PC-3 (cell line): ENCODE results near the gene AGO1. TPM values are rescaled to one million over a fixed set of nuclear protein-coding genes. Genes with fewer than 3 reads are reported as not detected.

Experiments used
- ATAC-seq: fragments of 200-7000 bp; cut with Tn5 transposase; 2 replicates; pipeline ENCODE4 v1.9.1; 2020; ENCODE audit warnings: mild to moderate bottlenecking, moderate library complexity
- BruUV-seq: library from RNA; stranded (reverse); fragments of 400-500 nt; replicated peaks from 2 replicates; lab custom pipeline; 2021; lab: Mats Ljungman, UMichigan
- CTCF ChIA-PET: fragments of 300-600 bp; sonication (Branson Sonifier 250); formaldehyde crosslinking; loops from one replicate; lab custom pipeline; 2022; ENCODE audit warnings: antibody characterized with exemption; lab: Charles Lee
- POLR2A ChIA-PET: fragments of 300-600 bp; sonication (Branson Sonifier 250); formaldehyde crosslinking; loops from one replicate; lab custom pipeline; 2022; ENCODE audit warnings: antibody characterized with exemption; ENCODE audit not compliant: unreplicated experiment; lab: Charles Lee
- DNase-seq: peaks from one replicate; pipeline ENCODE4 v3.0.0-alpha.2; 2015
- H2AFZ ChIP-seq: fragments of 300-600 bp; sonication (generic); 2 replicates; pipeline ENCODE4 v1.6.0; 2016; ENCODE audit warnings: antibody characterized with exemption, low read length
- H3F3A ChIP-seq: fragments of 300-600 bp; sonication (generic); one replicate; pipeline ENCODE4 v1.6.0; 2017; ENCODE audit warnings: antibody characterized with exemption, low read length, control low read depth, mild to moderate bottlenecking; ENCODE audit not compliant: unreplicated experiment
- H3K27ac ChIP-seq: fragments of 300-600 bp; sonication (generic); 2 replicates; pipeline ENCODE4 v1.5.1; 2016; ENCODE audit warnings: mild to moderate bottlenecking, low read length
- H3K27me3 ChIP-seq: fragments of 300-600 bp; sonication (generic); 2 replicates; pipeline ENCODE4 v1.6.1; 2016; ENCODE audit warnings: low read length, mixed read lengths
- H3K36me3 ChIP-seq: fragments of 300-600 bp; sonication (generic); 2 replicates; pipeline ENCODE4 v1.6.1; 2016; ENCODE audit warnings: low read depth, mixed run types, low read length, mixed read lengths
- H3K4me1 ChIP-seq: fragments of 300-600 bp; sonication (generic); 2 replicates; pipeline ENCODE4 v1.5.1; 2016; ENCODE audit warnings: low read length; ENCODE audit not compliant: insufficient read depth
- H3K4me2 ChIP-seq: fragments of 300-600 bp; sonication (generic); 2 replicates; pipeline ENCODE4 v1.6.0; 2016; ENCODE audit warnings: low read length
- H3K4me3 ChIP-seq: fragments of 300-600 bp; sonication (generic); 2 replicates; pipeline ENCODE4 v1.5.1; 2016; ENCODE audit warnings: mild to moderate bottlenecking, low read length, mixed read lengths
- H3K79me2 ChIP-seq: fragments of 300-600 bp; sonication (generic); 2 replicates; pipeline ENCODE4 v1.6.1; 2017; ENCODE audit warnings: low read length, mixed read lengths
- H3K9ac ChIP-seq: fragments of 300-600 bp; sonication (generic); 2 replicates; pipeline ENCODE4 v1.6.0; 2016; ENCODE audit warnings: mild to moderate bottlenecking, low read length
- H3K9me2 ChIP-seq: fragments of 300-600 bp; sonication (generic); replicated peaks from 2 replicates; pipeline ENCODE4 v1.6.1; 2016; ENCODE audit warnings: mixed run types, low read length, mixed read lengths
- H3K9me3 ChIP-seq: fragments of 300-600 bp; sonication (generic); 2 replicates; pipeline ENCODE4 v1.6.1; 2016; ENCODE audit warnings: low read length, mixed read lengths
- H4K20me1 ChIP-seq: fragments of 300-600 bp; sonication (generic); 2 replicates; pipeline ENCODE4 v1.6.1; 2016; ENCODE audit warnings: low read length, mixed read lengths
- CTCF ChIP-seq: fragments of 300-600 bp; sonication (generic); conservative IDR thresholded peaks from 2 replicates; pipeline ENCODE4 v1.5.1; 2017; ENCODE audit warnings: antibody characterized with exemption, low read depth, mild to moderate bottlenecking, low read length
- EZH2 ChIP-seq: fragments of 300-600 bp; sonication (generic); IDR thresholded peaks from one replicate; pipeline ENCODE4 v1.6.1; 2017; ENCODE audit warnings: antibody characterized with exemption, mild to moderate bottlenecking, low read length; ENCODE audit not compliant: unreplicated experiment
- EZH2phosphoT487 ChIP-seq: fragments of 300-600 bp; sonication (generic); IDR thresholded peaks from 2 replicates; pipeline ENCODE4 v1.6.1; 2018; ENCODE audit warnings: mild to moderate bottlenecking, antibody characterized with exemption, low read length, borderline replicate concordance
- intact Hi-C: fragments of 100-400 bp; cut with micrococcal nuclease; formaldehyde crosslinking; loops from 2 replicates; pipeline ENCODE4 v1.9.0; 2023
- total RNA-seq: library from RNA; depleted of rRNA; stranded (reverse); fragments of >200 nt; gene quantifications from 2 replicates; pipeline ENCODE4 v1.2.3, GENCODE V29; 2014

AGO1 gene
- total RNA-seq, 1 experiment from 2014 or later, result 15.4 TPM

GRCh38 chr1:35947547-35947946 lies 64.5 kb downstream of the AGO1 start:
- Histone ChIP-seq H3K36me3 (no peaks in the 10 kb centered on the region), H3K27me3 (no peaks in the 10 kb centered on the region), H3K9ac (no peak overlapping the region), H3F3A (no peaks in the 10 kb centered on the region), H3K4me3 (no peak overlapping the region), H3K9me3 (no peaks in the 10 kb centered on the region), H3K79me2 (peaks cover 44% of the 10 kb centered on the region), H4K20me1 (peaks cover 8% of the 10 kb centered on the region; the same call in 1 of the 2 replicates), H3K4me2 (no peak overlapping the region), H3K4me1 (peaks cover 5% of the 10 kb centered on the region; the same call in 1 of the 2 replicates), H3K9me2 (no peaks in the 10 kb centered on the region), H2AFZ (no peak overlapping the region), H3K27ac (no peak overlapping the region)
- intact Hi-C loops, result no loop called here
- TF ChIP-seq EZH2phosphoT487 (no peak), EZH2 (no peak), CTCF (no peak)
- DNase-seq (no peak), ATAC-seq (no peak)
- POLR2A ChIA-PET, result no interaction called here
- no TSS peak for BruUV-seq
- CTCF ChIA-PET, result no interaction called here

GRCh38 chr1:35958558-35958957 lies 75.5 kb downstream of the AGO1 start:
- no peaks in the 10 kb centered on the region for H3K9me2 ChIP-seq
- no peak for TF ChIP-seq EZH2
- no peak for TF ChIP-seq CTCF
- no peak for TF ChIP-seq EZH2phosphoT487
- no peaks in the 10 kb centered on the region for H3K9me3 ChIP-seq
- no peak overlapping the region for H2AFZ ChIP-seq
- no peaks in the 10 kb centered on the region for H3K36me3 ChIP-seq
- intact Hi-C loops, result no loop called here
- no peak overlapping the region for H3K9ac ChIP-seq
- H3K4me3 ChIP-seq, result no peak overlapping the region
- H3F3A ChIP-seq, result no peaks in the 10 kb centered on the region
- no peak overlapping the region for H3K4me2 ChIP-seq
- ATAC-seq (no peak), DNase-seq (no peak)
- BruUV-seq, result no TSS peak
- CTCF ChIA-PET, result no interaction called here
- POLR2A ChIA-PET, result no interaction called here
- no peaks in the 10 kb centered on the region for H3K79me2 ChIP-seq
- no peaks in the 10 kb centered on the region for H3K4me1 ChIP-seq
- no peak overlapping the region for H3K27ac ChIP-seq
- H4K20me1 ChIP-seq, result no peaks in the 10 kb centered on the region
- H3K27me3 ChIP-seq, result no peaks in the 10 kb centered on the region

GRCh38 chr1:35959304-35959703 lies 76.3 kb downstream of the AGO1 start:
- Histone ChIP-seq H3K9me3 (no peaks in the 10 kb centered on the region), H3K4me1 (no peaks in the 10 kb centered on the region), H3K9me2 (no peaks in the 10 kb centered on the region), H3K4me2 (no peak overlapping the region), H3K27ac (no peak overlapping the region), H3K9ac (no peak overlapping the region), H3K4me3 (no peak overlapping the region), H3K27me3 (no peaks in the 10 kb centered on the region), H4K20me1 (no peaks in the 10 kb centered on the region), H3K36me3 (no peaks in the 10 kb centered on the region), H3F3A (no peaks in the 10 kb centered on the region), H3K79me2 (no peaks in the 10 kb centered on the region), H2AFZ (no peak overlapping the region)
- DNase-seq, result no peak
- ATAC-seq, result no peak
- TF ChIP-seq EZH2phosphoT487 (no peak), CTCF (no peak), EZH2 (no peak)
- CTCF ChIA-PET, result no interaction called here
- intact Hi-C loops, result no loop called here
- no TSS peak for BruUV-seq
- POLR2A ChIA-PET, result no interaction called here
